IPS-11a (cell line): Measurements from ENCODE around the gene RANGAP1.
"Not testable (repeated sequence)": the region's sequence is repeated elsewhere in the genome, so short reads cannot be mapped to it uniquely, and the experiment has no call there.

Experiments
- H3K4me3 ChIP-seq: one replicate; pipeline ENCODE4 v1.5.1; 2013; ENCODE audit warnings: low read depth, low read length, control low read depth

RANGAP1 gene

GRCh38 chr22:41301085-41302020, 15.4 kb upstream of the RANGAP1 start, which contains the start of gene ZC3H7B:
Gene ZC3H7B (plus strand): TSS chr22:41301525. CDS start chr22:41320661, 19,136 bp downstream.
- peak within 1 kb of the TSS; percentile 78 for H3K4me3 ChIP-seq

GRCh38 chr22:41300661-41301060, 14.7 kb upstream of the RANGAP1 start:
- peak overlapping the region; percentile 78 for H3K4me3 ChIP-seq

GRCh38 chr22:41296826-41297667, 11.1 kb upstream of the RANGAP1 start:
- no peak overlapping the region for H3K4me3 ChIP-seq

- H3K4me3 ChIP-seq, result not testable (repeated sequence)
Observed at GRCh38 chr22:41294816-41295215, 8.8 kb upstream of the RANGAP1 start.

GRCh38 chr22:41290262-41291221, 4.6 kb upstream of the RANGAP1 start:
- H3K4me3 ChIP-seq, result no peak overlapping the region

- H3K4me3 ChIP-seq, result no peak overlapping the region
Observed at GRCh38 chr22:41289671-41290070, 3.7 kb upstream of the RANGAP1 start.

GRCh38 chr22:41288245-41288946, 2.4 kb upstream of the RANGAP1 start:
- no peak overlapping the region for H3K4me3 ChIP-seq

GRCh38 chr22:41286639-41287091, 678 bp upstream of the RANGAP1 start:
- H3K4me3 ChIP-seq, result peak overlapping the region; percentile 45

- H3K4me3 ChIP-seq, result peak overlapping the region; percentile 82
Observed at GRCh38 chr22:41285441-41285819, 557 bp downstream of the RANGAP1 start.

- no peak overlapping the region for H3K4me3 ChIP-seq
Observed at GRCh38 chr22:41284465-41284864, 1.5 kb downstream of the RANGAP1 start.

GRCh38 chr22:41280854-41281253, 5.1 kb downstream of the RANGAP1 start:
- no peak overlapping the region for H3K4me3 ChIP-seq

- no peak overlapping the region for H3K4me3 ChIP-seq
Observed at GRCh38 chr22:41280065-41280464, 5.9 kb downstream of the RANGAP1 start.

- no peak overlapping the region for H3K4me3 ChIP-seq
Observed at GRCh38 chr22:41274856-41275255, 11.1 kb downstream of the RANGAP1 start.

- H3K4me3 ChIP-seq, result no peak overlapping the region
Observed at GRCh38 chr22:41273128-41273527, 12.9 kb downstream of the RANGAP1 start.

GRCh38 chr22:41271787-41272186, 14.2 kb downstream of the RANGAP1 start:
- H3K4me3 ChIP-seq, result no peak overlapping the region

GRCh38 chr22:41267958-41268357, 18.0 kb downstream of the RANGAP1 start:
- H3K4me3 ChIP-seq, result no peak overlapping the region

GRCh38 chr22:41264408-41264941, 21.5 kb downstream of the RANGAP1 start:
- no peak overlapping the region for H3K4me3 ChIP-seq

- H3K4me3 ChIP-seq, result no peak overlapping the region
Observed at GRCh38 chr22:41263704-41264103, 22.3 kb downstream of the RANGAP1 start.

- no peak overlapping the region for H3K4me3 ChIP-seq
Observed at GRCh38 chr22:41262250-41262765, 23.7 kb downstream of the RANGAP1 start.
